Measurements from ENCODE around the gene MRPL12.

The MRPL12 gene

GRCh38 chr17:81741594-81742452 is 38.7 kb downstream of the MRPL12 start:
- DNase-seq: no peak
